HEK293T (cell line): ENCODE results near the gene MYZAP.

Experiments
- ARNT ChIP-seq: fragments of 450-650 bp; IDR thresholded peaks from 2 replicates; pipeline ENCODE4 v1.6.1; 2017; ENCODE audit warnings: mild to moderate bottlenecking
- BHLHE40 ChIP-seq: fragments of 450-650 bp; IDR thresholded peaks from 2 replicates; pipeline ENCODE4 v1.6.1; 2016; ENCODE audit warnings: mild to moderate bottlenecking, moderate library complexity, borderline replicate concordance
- FOXA1 ChIP-seq: fragments of 450-650 bp; IDR thresholded peaks from 2 replicates; pipeline ENCODE4 v1.6.1; 2016; ENCODE audit warnings: mild to moderate bottlenecking
- FOXK2 ChIP-seq: fragments of 450-650 bp; IDR thresholded peaks from 2 replicates; pipeline ENCODE4 v1.6.1; 2016; ENCODE audit warnings: mild to moderate bottlenecking
- FOXM1 ChIP-seq: fragments of 450-650 bp; IDR thresholded peaks from 2 replicates; pipeline ENCODE4 v1.6.1; 2017; ENCODE audit warnings: mild to moderate bottlenecking, borderline replicate concordance
- HDGF ChIP-seq: fragments of 450-650 bp; IDR thresholded peaks from 2 replicates; pipeline ENCODE4 v1.6.1; 2017; ENCODE audit warnings: antibody characterized with exemption, borderline replicate concordance
- L3MBTL2 ChIP-seq: fragments of 450-650 bp; conservative IDR thresholded peaks from 2 replicates; pipeline ENCODE4 v1.6.1; 2016; ENCODE audit warnings: mild to moderate bottlenecking
- SP1 ChIP-seq: fragments of 450-650 bp; IDR thresholded peaks from 2 replicates; pipeline ENCODE4 v1.6.1; 2017
- SUZ12 ChIP-seq: fragments of 450-650 bp; IDR thresholded peaks from 2 replicates; pipeline ENCODE4 v1.6.1; 2016; ENCODE audit warnings: mild to moderate bottlenecking
- ZNF384 ChIP-seq: fragments of 450-650 bp; IDR thresholded peaks from 2 replicates; pipeline ENCODE4 v1.6.1; 2016

DNA sequence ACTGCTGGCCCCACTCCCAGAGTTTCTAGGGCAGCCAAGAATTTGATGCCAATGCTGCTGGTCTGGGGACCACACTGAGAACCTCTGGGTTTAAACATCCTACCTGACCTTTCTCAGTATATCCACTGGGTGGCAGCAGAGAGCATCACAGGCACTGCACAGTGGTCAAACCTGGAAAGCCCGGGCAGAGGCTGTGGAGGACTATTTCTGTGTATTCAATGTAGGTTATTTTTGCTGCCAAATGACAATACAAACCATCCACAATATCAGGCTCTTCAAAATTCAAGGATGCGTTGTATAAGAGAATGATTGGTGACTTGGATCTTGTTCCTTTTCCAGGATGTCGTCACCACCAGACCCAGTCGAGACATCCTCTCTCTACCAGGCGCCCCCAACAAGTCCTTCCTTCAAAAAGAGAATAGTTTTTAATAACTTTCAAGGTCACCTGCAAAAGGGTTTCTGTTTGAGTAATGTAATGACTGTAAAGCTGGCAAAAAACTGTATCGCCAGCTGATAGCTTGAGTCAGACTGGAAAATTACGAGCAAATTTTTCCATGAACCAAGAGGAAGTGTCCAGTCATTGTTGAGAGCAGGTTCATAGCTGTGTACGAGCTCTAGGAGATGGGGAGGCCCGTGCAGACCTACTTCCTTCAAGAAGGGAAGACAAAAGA, 30.5 kb upstream of the MYZAP start:
- TF ChIP-seq FOXK2 (no peak), SP1 (no peak), ZNF384 (no peak), BHLHE40 (no peak), FOXA1 (no peak), SUZ12 (no peak), HDGF (no peak), FOXM1 (no peak), L3MBTL2 (no peak), ARNT (no peak)
